Measurements from ENCODE around the gene AGRN.

- TF ChIP-seq CTCF (IDR thresholded peaks at IDR 0.05; ENCODE audit: low read depth, low read length, missing input control) (no peak), NR2F2 (IDR thresholded peaks at IDR 0.05) (no peak), MAX (IDR thresholded peaks at IDR 0.05) (no peak), EGR1 (IDR thresholded peaks at IDR 0.05; ENCODE audit: low read depth in 2 of 2) (no peak), SP1 (IDR thresholded peaks at IDR 0.05) (no peak), JUND (IDR thresholded peaks at IDR 0.05) (no peak), REST (IDR thresholded peaks at IDR 0.05) (no peak), TAF1 (conservative IDR thresholded peaks at IDR 0.05) (no peak)
These were observed 79.7 kb downstream of the AGRN start for GRCh38 chr1:1099506-1100183.
